ENCODE results near the gene EXOC6. TPM values are rescaled to one million over a fixed set of nuclear protein-coding genes. Genes with fewer than 3 reads are reported as not detected.

Gene EXOC6
- total and polyA plus RNA-seq, 4 donors, result 3.0 to 17.6 (median 10.5) TPM

DNA sequence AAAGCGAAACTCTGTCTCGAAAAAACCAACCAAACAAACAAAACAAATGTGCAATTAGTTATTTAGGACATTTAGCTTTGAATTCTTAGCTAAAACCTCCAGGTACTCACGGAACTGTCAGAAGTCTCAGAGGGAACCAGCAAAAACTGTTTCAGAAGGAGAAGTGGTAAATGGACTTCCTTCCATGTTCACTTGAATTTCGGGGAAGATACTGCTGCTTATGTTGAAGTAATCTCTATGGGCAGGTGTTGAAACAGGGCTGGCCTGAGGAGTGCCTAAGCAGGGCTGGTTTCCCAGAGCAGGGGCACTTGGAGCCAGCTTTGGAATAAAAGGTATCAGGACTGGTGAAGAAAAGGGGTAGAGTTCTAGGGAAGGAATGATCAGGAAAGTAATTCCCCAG, 2.4 kb upstream of the EXOC6 start:
- no peaks in the 10 kb centered on the region for H3K4me1 ChIP-seq (ENCODE audit: control insufficient read depth in 1 of 2, insufficient read depth in 2 of 2, low read length in 2 of 2)
- WGBS, 2 donors, result 88 to 91% methylated on average over 4 of the region's 4 CpGs
- H3K36me3 ChIP-seq (ENCODE audit: control insufficient read depth in 1 of 2, insufficient read depth in 2 of 2, low read length in 1 of 2), result no peaks in the 10 kb centered on the region
- no peaks in the 10 kb centered on the region for H3K9me3 ChIP-seq (ENCODE audit: control insufficient read depth, low read length)
- H3K27ac ChIP-seq (ENCODE audit: low read depth in 1 of 2, low read length in 2 of 2), result no peak overlapping the region
- intact Hi-C loops (cut with DNase I), result loop anchor here in 1 of 2 donors (10.0 kb wide), 1 partner anchor 151 kb away; no protein-coding TSS in a partner anchor
- H3K27me3 ChIP-seq (ENCODE audit: control insufficient read depth in 1 of 2, insufficient read depth in 2 of 2, low read length in 1 of 2), result no peaks in the 10 kb centered on the region
- no peak for DNase-seq
- no peak overlapping the region for H3K4me3 ChIP-seq (ENCODE audit: low read length in 2 of 2)
- ATAC-seq (ENCODE audit: low FRiP score), result no peak

DNA sequence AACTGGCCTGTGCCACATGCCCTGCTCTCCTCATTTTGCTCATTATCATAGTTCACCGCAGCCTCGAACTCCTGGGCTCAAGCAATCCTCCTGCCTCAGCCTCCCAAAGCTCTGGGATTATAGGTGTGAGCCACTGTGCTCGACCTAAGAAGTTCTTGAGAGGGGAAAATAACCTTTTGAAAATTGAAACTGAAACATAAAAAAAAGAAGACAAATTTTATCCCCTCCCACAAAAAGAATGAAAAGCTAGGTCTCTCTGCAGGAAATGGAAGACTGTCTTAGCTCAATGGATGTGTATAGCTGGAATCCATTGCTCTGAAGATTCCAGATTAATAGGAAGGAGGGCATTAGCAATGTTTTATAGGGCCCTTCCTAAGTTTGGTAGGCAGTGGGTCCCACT, 2.0 kb upstream of the EXOC6 start:
- H3K27ac ChIP-seq (ENCODE audit: low read depth in 1 of 2, low read length in 2 of 2), result no peak overlapping the region
- DNase-seq (no peak), ATAC-seq (ENCODE audit: low FRiP score) (no peak)
- 79 to 82% methylated on average over 3 of the region's 3 CpGs for WGBS, 2 donors
- H3K27me3 ChIP-seq (ENCODE audit: control insufficient read depth in 1 of 2, insufficient read depth in 2 of 2, low read length in 1 of 2), result no peaks in the 10 kb centered on the region
- H3K4me1 ChIP-seq (ENCODE audit: control insufficient read depth in 1 of 2, insufficient read depth in 2 of 2, low read length in 2 of 2), result no peaks in the 10 kb centered on the region
- H3K4me3 ChIP-seq (ENCODE audit: low read length in 2 of 2), result no peak overlapping the region
- intact Hi-C loops (cut with DNase I), result loop anchor here in 1 of 2 donors (10.0 kb wide), 1 partner anchor 152 kb away; no protein-coding TSS in a partner anchor
- H3K9me3 ChIP-seq (ENCODE audit: control insufficient read depth, low read length), result no peaks in the 10 kb centered on the region
- no peaks in the 10 kb centered on the region for H3K36me3 ChIP-seq (ENCODE audit: control insufficient read depth in 1 of 2, insufficient read depth in 2 of 2, low read length in 1 of 2)

DNA sequence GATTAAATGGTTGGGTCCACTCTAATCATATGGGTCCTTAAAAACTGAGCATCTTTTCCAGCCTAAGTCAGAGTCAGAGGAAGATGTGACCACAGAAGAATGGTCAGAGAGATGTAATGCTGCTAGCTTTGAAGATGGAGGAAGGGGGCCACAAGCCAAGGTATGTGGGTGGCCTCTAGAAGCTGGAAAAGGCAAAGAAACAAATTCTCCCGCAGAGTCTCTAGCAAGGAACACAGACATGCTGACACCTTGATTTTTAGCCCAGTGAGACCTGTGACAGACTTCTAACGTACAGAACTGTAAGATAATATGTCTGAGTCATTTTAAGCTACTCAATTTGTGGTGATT, 1.5 kb upstream of the EXOC6 start:
- intact Hi-C loops (cut with DNase I), result loop anchor here in 1 of 2 donors (10.0 kb wide), 1 partner anchor 152 kb away; no protein-coding TSS in a partner anchor
- ATAC-seq (ENCODE audit: low FRiP score) (no peak), DNase-seq (no peak)
- Histone ChIP-seq H3K27me3 (ENCODE audit: control insufficient read depth in 1 of 2, insufficient read depth in 2 of 2, low read length in 1 of 2) (no peaks in the 10 kb centered on the region), H3K4me1 (ENCODE audit: control insufficient read depth in 1 of 2, insufficient read depth in 2 of 2, low read length in 2 of 2) (no peaks in the 10 kb centered on the region), H3K27ac (ENCODE audit: low read depth in 1 of 2, low read length in 2 of 2) (no peak overlapping the region), H3K4me3 (ENCODE audit: low read length in 2 of 2) (no peak overlapping the region), H3K9me3 (ENCODE audit: control insufficient read depth, low read length) (no peaks in the 10 kb centered on the region), H3K36me3 (ENCODE audit: control insufficient read depth in 1 of 2, insufficient read depth in 2 of 2, low read length in 1 of 2) (no peaks in the 10 kb centered on the region)
- 95 to 96% methylated on average over 2 of the region's 2 CpGs for WGBS, 2 donors

DNA sequence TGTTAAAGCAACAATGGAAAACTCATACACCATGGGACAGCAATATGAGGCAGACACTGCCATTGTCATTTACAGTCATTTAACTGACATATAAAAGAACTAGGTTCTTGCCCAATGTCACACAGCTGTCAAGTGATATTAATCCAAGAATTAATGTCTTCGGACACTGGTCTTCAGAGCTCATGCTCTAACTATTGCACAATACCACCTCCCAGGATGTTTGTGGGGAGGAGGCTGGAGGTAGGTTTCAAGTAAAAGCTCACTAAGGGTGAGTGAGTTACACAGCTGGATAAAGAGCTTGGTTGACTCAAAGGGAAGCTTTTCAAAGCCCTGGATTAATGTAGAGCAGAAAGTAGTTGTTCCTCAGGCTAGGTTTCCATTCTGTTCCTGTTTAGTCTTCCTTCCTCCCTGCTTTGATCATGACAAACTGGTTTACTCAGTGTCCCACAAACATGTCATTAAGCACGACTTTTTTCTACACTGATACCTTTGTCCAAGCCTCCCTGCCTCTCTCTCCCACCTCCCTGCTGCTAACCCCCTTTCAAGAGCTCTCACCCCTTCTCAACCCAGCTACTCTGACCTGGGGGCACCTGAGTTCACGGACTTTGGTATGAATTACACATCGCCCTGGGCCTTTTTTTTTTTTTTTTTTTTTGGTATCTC, 987 bp upstream of the EXOC6 start:
- Histone ChIP-seq H3K27ac (ENCODE audit: low read depth in 1 of 2, low read length in 2 of 2) (no peak overlapping the region), H3K36me3 (ENCODE audit: control insufficient read depth in 1 of 2, insufficient read depth in 2 of 2, low read length in 1 of 2) (no peaks in the 10 kb centered on the region), H3K4me3 (ENCODE audit: low read length in 2 of 2) (no peak overlapping the region), H3K4me1 (ENCODE audit: control insufficient read depth in 1 of 2, insufficient read depth in 2 of 2, low read length in 2 of 2) (no peaks in the 10 kb centered on the region), H3K9me3 (ENCODE audit: control insufficient read depth, low read length) (no peaks in the 10 kb centered on the region), H3K27me3 (ENCODE audit: control insufficient read depth in 1 of 2, insufficient read depth in 2 of 2, low read length in 1 of 2) (no peaks in the 10 kb centered on the region)
- intact Hi-C loops (cut with DNase I), result loop anchor here in 1 of 2 donors (10.0 kb wide), 1 partner anchor 153 kb away; no protein-coding TSS in a partner anchor
- ATAC-seq (ENCODE audit: low FRiP score) (no peak), DNase-seq (no peak)
- WGBS, 2 donors, result 66 to 71% methylated on average over 4 of the region's 4 CpGs

DNA sequence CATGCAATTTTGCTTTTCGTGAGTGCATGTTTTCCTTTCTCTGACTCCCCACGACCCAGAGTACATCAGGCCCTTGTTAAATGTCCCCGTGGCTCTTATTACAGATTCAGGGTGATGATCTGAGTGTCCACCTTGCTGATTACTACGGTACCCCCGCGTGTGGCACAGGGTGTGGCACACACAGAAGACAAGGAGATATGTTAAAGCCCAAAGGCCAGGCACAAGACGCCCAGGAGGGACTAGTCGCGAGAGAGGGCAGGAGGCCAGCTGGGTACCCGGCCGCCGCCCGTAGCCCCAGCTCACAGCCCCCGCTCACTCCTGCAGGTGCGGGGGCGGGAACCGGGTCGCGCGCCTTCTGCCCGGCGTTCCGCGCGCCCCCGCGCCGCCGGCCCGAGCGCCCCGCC, 281 bp upstream of the EXOC6 start:
- Histone ChIP-seq H3K4me1 (ENCODE audit: control insufficient read depth in 1 of 2, insufficient read depth in 2 of 2, low read length in 2 of 2) (no peaks in the 10 kb centered on the region), H3K27me3 (ENCODE audit: control insufficient read depth in 1 of 2, insufficient read depth in 2 of 2, low read length in 1 of 2) (no peaks in the 10 kb centered on the region), H3K27ac (ENCODE audit: low read depth in 1 of 2, low read length in 2 of 2) (no peak overlapping the region), H3K4me3 (ENCODE audit: low read length in 2 of 2) (peak overlapping the region; percentile 75 to 76), H3K9me3 (ENCODE audit: control insufficient read depth, low read length) (no peaks in the 10 kb centered on the region), H3K36me3 (ENCODE audit: control insufficient read depth in 1 of 2, insufficient read depth in 2 of 2, low read length in 1 of 2) (no peaks in the 10 kb centered on the region)
- no peak for ATAC-seq (ENCODE audit: low FRiP score)
- no peak for DNase-seq
- intact Hi-C loops (cut with DNase I), result loop anchor here in 1 of 2 donors (10.0 kb wide), 1 partner anchor 153 kb away; no protein-coding TSS in a partner anchor
- WGBS, 2 donors, result 0 to 1% methylated on average over 14 to 32 of the region's 32 CpGs

DNA sequence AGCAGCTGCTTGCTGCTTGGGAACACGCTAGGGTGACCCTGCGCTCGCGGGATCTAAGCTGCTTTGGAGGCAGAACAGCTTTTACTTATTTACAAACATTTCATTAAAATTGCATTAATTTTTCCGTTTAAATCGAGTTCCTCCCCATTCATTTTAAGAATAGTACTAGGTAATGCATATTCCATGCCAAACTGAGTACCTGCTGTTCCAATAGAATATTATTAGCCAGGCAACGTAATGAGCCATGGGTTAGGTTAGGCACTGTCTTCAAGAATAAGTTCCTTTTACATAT, 860 bp downstream of the EXOC6 start:
- Histone ChIP-seq H3K4me1 (ENCODE audit: control insufficient read depth in 1 of 2, insufficient read depth in 2 of 2, low read length in 2 of 2) (no peaks in the 10 kb centered on the region), H3K36me3 (ENCODE audit: control insufficient read depth in 1 of 2, insufficient read depth in 2 of 2, low read length in 1 of 2) (no peaks in the 10 kb centered on the region), H3K4me3 (ENCODE audit: low read length in 2 of 2) (peak overlapping the region; percentile 75 to 88), H3K27me3 (ENCODE audit: control insufficient read depth in 1 of 2, insufficient read depth in 2 of 2, low read length in 1 of 2) (no peaks in the 10 kb centered on the region), H3K27ac (ENCODE audit: low read depth in 1 of 2, low read length in 2 of 2) (no peak overlapping the region), H3K9me3 (ENCODE audit: control insufficient read depth, low read length) (no peaks in the 10 kb centered on the region)
- WGBS, 2 donors, result 0 to 1% methylated on average over 7 of the region's 7 CpGs
- DNase-seq (no peak), ATAC-seq (ENCODE audit: low FRiP score) (no peak)
- intact Hi-C loops (cut with DNase I), result loop anchor here in 1 of 2 donors (10.0 kb wide), 1 partner anchor 154 kb away; no protein-coding TSS in a partner anchor

DNA sequence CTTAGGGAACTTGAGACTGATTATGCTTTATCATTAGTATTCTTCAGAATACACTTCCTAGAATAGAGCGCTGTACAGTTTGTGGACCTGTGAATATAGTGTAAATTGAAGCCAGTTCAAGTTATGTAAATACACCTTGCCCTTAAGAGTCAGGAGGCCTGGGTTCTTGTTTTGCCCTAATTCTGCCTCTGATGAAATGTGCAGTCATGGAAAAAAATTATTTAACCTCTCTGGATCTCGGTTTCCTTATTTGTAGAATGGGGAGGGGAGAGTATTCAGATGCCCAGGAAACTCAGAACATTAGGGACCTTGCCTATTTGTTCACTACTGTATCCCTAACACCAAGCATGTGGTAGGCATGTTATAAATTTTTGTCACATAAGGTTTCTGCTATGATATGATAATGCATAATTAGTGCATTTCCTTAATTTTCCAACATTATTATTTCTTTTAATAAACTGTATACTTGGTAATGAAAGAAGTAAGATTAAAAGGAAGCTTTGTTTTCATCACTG, 1.3 kb downstream of the EXOC6 start:
- no peak for ATAC-seq (ENCODE audit: low FRiP score)
- H3K9me3 ChIP-seq (ENCODE audit: control insufficient read depth, low read length), result no peaks in the 10 kb centered on the region

DNA sequence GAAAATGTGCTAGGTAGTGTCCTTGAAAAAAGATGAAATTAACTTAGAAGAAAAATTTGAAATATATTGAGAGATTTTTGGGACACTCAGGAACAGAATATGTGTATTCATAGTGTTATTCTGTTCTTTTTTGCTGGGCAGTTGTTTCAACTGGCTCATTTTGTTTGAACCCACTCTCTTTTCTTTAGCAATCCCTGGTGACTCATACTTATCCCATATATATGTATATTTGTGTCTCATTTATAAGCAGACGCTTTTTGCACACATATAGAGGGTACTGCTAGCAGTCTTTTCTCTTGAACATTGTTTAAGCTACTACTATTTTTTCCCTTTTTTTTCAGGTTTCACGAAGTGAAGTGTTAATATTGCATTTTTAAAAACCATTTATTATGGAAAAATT, 1.9 kb downstream of the EXOC6 start:
- Histone ChIP-seq H3K27me3 (ENCODE audit: control insufficient read depth in 1 of 2, insufficient read depth in 2 of 2, low read length in 1 of 2) (no peaks in the 10 kb centered on the region), H3K4me1 (ENCODE audit: control insufficient read depth in 1 of 2, insufficient read depth in 2 of 2, low read length in 2 of 2) (no peaks in the 10 kb centered on the region), H3K36me3 (ENCODE audit: control insufficient read depth in 1 of 2, insufficient read depth in 2 of 2, low read length in 1 of 2) (no peaks in the 10 kb centered on the region), H3K9me3 (ENCODE audit: control insufficient read depth, low read length) (no peaks in the 10 kb centered on the region), H3K4me3 (ENCODE audit: low read length in 2 of 2) (no peak overlapping the region), H3K27ac (ENCODE audit: low read depth in 1 of 2, low read length in 2 of 2) (no peak overlapping the region)
- intact Hi-C loops (cut with DNase I), result no loop called here
- ATAC-seq (ENCODE audit: low FRiP score) (no peak), DNase-seq (no peak)
- WGBS, 2 donors, result 91 to 95% methylated on average over 2 of the region's 2 CpGs

More for the DNA sequence above, 1.3 kb downstream of the EXOC6 start:
- Histone ChIP-seq H3K4me3 (ENCODE audit: low read length in 2 of 2) (peak overlapping the region in 1 of 2 donors; percentile 75), H3K27ac (ENCODE audit: low read depth in 1 of 2, low read length in 2 of 2) (no peak overlapping the region), H3K4me1 (ENCODE audit: control insufficient read depth in 1 of 2, insufficient read depth in 2 of 2, low read length in 2 of 2) (no peaks in the 10 kb centered on the region), H3K36me3 (ENCODE audit: control insufficient read depth in 1 of 2, insufficient read depth in 2 of 2, low read length in 1 of 2) (no peaks in the 10 kb centered on the region), H3K27me3 (ENCODE audit: control insufficient read depth in 1 of 2, insufficient read depth in 2 of 2, low read length in 1 of 2) (no peaks in the 10 kb centered on the region)
- 54 to 59% methylated on average over 2 of the region's 2 CpGs for WGBS, 2 donors
- DNase-seq, result no peak
- intact Hi-C loops (cut with DNase I), result loop anchor here in 1 of 2 donors (10.0 kb wide), 1 partner anchor 155 kb away; no protein-coding TSS in a partner anchor

DNA sequence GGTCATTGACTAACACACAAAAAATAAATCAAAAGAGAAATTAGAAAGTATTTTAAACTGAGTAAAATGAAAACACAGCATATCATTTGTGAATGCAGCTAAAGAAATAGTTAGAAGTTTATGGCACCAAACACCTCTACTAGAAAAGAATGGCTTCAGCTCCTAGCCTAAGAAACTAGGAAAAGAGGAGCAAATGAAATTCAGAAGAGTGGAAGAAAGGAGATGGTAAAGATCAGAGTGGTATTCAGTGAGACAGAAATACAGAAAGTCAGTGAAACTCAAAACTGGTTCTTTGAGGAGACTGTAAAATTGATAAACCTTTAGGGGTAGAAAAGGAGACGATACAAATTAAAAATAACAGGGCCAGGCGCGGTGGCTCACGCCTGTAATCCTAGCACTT, 2.7 kb downstream of the EXOC6 start:
- Histone ChIP-seq H3K27me3 (ENCODE audit: control insufficient read depth in 1 of 2, insufficient read depth in 2 of 2, low read length in 1 of 2) (no peaks in the 10 kb centered on the region), H3K9me3 (ENCODE audit: control insufficient read depth, low read length) (no peaks in the 10 kb centered on the region), H3K4me1 (ENCODE audit: control insufficient read depth in 1 of 2, insufficient read depth in 2 of 2, low read length in 2 of 2) (no peaks in the 10 kb centered on the region), H3K4me3 (ENCODE audit: low read length in 2 of 2) (no peak overlapping the region), H3K27ac (ENCODE audit: low read depth in 1 of 2, low read length in 2 of 2) (no peak overlapping the region), H3K36me3 (ENCODE audit: control insufficient read depth in 1 of 2, insufficient read depth in 2 of 2, low read length in 1 of 2) (no peaks in the 10 kb centered on the region)
- ATAC-seq (ENCODE audit: low FRiP score) (no peak), DNase-seq (no peak)
- intact Hi-C loops (cut with DNase I), result no loop called here
- WGBS, 2 donors, result 97% methylated on average over 4 of the region's 4 CpGs
